Activated T-cell treated with anti-CD3 and anti-CD28 coated beads for 48 hours (primary cell): ENCODE results near the gene CFAP157.
A peak's percentile ranks its signal among the peaks of the same experiment; 100 is the strongest.

Experiments used
- DNase-seq: peaks from one replicate; pipeline ENCODE4 v3.0.0-alpha.2; 2020; ENCODE audit warnings: low read depth

Gene CFAP157

GRCh38 chr9:127715470-127716337, 8.9 kb downstream of the CFAP157 start, which contains the start of the genes PTRH1 and TTC16:
Gene PTRH1, minus strand, starts transcription at chr9:127715663. Its CDS starts 24 bp downstream, at chr9:127715639.
Gene TTC16, plus strand, starts transcription at chr9:127716079. Its CDS starts 67 bp downstream, at chr9:127716146.
- DNase-seq, result peak; percentile 95

GRCh38 chr9:127716412-127716811, 9.6 kb downstream of the CFAP157 start:
- DNase-seq, result no peak

GRCh38 chr9:127717766-127718165, 11.0 kb downstream of the CFAP157 start:
- no peak for DNase-seq

DNA sequence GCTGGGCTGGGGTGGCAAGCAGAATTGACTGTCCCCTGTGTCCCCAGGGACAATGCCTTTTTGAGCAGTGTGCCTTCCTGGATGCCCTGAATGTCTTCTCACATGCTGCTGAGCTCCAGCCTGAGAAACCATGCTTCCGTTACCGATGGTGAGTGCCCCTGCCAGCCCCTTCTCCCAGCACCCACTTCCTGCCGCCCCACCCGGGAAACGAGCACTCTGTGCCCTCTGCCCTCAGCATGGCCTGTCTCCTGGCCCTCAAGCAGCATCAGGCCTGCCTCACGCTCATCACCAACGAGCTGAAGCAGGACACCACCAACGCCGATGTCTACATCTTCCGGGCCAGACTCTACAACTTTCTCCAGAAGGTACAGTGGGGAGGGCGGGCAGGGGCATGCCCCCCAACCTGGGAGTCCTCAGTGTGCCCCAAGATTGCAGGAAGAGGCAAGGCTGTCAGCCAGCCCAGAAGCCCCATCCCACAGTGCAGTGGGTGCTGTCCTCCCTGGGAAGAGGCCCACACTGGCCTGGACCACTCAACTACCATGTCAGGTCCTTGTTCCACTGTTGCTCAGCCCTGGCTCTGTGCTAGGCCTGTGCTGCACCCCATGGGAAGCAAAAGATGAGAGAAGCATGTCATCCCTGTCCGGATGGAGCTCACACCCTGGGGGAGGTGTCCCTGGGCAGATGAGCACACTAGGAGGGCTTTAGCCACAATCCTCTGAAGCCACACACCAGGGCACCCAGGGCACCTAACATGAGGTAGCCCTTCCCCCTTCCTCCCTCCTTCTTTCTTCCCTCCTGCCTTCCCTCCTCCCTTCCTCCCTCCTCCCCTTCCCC, 13.5 kb downstream of the CFAP157 start:
- no peak for DNase-seq

GRCh38 chr9:127720865-127721227, 14.1 kb downstream of the CFAP157 start:
- DNase-seq, result no peak

DNA sequence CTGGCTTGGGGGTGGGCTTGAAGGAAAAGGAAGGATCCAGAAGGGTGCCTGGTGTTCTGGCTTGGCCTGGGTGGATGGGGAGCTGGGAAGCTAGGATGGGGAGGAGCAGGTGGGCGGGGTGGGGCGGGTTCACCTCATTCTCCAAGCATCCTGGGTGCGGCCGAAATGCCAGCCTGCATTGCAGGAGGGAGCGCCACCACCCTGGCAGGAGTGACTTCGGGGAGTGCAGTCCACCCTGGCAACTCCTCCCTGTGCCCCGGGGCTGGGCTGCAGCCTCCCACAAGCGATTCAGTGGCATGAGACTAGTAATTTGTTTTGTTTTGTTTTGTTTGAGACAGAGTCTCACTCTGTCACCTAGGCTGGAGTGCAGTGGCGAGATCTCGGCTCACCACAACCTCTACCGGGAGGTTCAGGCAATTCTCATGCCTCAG, 14.6 kb downstream of the CFAP157 start:
- no peak for DNase-seq

GRCh38 chr9:127722055-127722745, 15.4 kb downstream of the CFAP157 start:
- no peak for DNase-seq

DNA sequence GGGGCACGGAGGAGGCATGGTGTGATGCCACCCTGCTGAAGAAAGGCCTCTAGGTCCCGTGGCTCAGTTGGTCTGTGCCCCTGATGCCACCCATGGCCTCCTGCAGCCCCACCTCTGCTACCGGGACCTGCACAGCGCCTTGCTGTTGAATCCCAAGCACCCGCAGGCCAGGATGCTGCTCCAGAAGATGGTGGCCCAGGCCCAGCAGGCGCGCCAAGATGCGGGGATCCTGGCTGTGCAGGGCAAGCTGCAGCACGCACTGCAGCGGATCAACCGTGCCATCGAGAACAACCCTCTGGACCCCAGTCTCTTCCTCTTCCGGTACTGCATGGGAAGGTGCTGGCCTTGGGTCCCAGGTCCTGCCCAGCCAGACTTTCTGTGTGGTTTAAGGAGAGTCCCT, 16.2 kb downstream of the CFAP157 start:
- DNase-seq, result no peak

- no peak for DNase-seq
Observed at GRCh38 chr9:127723444-127723843, 16.7 kb downstream of the CFAP157 start.

DNA sequence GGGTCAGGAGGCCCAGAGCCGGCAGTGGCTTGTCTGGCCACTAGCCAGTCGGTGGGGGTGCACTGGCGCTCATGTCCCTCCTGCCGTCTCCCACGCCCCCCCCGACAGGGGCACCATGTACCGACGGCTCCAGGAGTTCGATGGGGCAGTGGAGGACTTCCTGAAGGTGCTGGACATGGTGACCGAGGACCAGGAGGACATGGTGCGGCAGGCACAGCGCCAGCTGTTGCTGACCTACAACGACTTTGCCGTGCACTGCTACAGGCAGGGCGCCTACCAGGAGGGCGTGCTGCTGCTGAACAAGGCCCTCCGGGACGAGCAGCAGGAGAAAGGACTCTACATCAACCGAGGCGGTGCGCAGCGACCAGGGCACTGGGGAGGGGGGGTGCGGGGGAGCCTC, 17.2 kb downstream of the CFAP157 start:
- no peak for DNase-seq

GRCh38 chr9:127726871-127727270, 20.1 kb downstream of the CFAP157 start:
- DNase-seq, result no peak

- DNase-seq, result no peak
Observed at GRCh38 chr9:127728808-127729207, 22.0 kb downstream of the CFAP157 start.

DNA sequence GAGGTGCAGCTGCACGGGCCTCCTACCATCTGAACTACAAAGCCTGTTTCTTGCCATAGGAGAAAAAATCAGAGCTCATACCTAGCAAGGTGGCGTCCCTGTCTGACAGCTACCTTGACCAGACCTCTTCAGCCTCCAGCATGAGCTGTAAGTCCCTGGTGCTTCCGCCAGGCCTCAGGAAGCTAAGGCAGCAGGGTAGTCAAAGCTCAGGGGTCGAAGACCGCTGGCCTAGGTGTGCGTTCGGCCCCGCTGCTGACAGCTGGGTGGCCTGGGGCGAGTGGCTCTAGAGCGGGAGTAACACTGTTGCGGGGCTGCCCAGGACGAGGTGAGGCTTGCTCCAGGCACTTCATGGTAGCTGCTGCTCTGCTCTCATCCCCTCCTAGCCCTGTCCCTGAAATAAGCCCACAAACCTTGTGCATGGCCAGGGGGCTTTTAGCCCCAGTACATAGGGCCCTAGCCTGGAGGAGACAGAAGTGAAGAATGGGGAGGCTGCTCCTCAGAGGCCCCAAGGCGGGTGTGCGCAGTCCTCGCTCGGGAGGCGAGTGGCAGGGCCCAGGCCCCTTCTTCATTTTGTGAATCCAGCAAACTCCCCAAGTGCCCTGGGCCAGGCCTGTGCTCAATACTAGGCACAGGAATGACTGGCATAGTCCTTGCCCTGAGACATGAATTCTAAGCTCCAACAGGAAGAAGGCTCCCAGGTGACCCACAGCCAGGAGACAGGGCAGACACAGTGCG, 22.9 kb downstream of the CFAP157 start:
- no peak for DNase-seq

DNA sequence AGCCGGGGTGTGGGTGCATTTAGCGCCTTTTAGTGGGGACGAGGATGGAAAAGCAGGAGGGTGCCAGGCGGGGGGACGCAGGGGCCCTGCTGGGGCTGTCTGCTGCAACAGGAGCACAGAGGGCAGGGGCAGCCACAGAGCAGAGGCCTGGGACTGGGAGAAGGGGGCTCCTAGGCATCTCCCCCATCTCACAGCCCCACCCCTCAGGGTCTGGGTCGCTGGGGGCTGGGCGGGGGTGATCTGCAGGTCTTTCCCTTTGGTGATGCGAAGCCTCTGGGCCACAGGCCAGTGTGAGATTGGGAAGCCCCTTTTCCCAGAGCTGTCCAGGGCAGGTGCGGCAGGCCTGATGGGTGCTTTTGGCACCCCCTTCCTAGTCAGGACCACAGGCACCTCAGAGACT, 23.5 kb downstream of the CFAP157 start:
- DNase-seq, result no peak

GRCh38 chr9:127730799-127731410, 24.1 kb downstream of the CFAP157 start:
- no peak for DNase-seq

- no peak for DNase-seq
Observed at GRCh38 chr9:127731938-127732337, 25.1 kb downstream of the CFAP157 start.

- no peak for DNase-seq
Observed at GRCh38 chr9:127732444-127732843, 25.7 kb downstream of the CFAP157 start.

DNA sequence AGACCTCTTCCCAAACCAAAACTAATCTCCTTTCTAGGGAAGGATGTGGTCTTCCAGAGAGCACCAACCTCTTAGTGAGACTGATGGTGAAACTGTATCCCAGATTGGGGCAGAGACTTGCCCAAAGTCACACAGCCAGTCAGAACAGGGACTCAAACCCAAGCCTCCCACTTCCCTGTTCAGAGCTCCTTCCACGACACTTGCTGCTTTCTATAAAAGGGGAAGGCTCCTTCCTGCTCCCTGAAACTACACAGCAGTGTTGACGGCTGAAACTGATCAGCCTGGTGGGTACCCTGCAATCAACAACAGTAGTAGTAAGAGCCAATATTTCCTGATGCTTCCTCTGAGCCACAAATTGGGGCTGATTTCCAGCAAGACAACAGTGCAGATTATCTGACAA, 26.8 kb downstream of the CFAP157 start:
- DNase-seq, result no peak

DNA sequence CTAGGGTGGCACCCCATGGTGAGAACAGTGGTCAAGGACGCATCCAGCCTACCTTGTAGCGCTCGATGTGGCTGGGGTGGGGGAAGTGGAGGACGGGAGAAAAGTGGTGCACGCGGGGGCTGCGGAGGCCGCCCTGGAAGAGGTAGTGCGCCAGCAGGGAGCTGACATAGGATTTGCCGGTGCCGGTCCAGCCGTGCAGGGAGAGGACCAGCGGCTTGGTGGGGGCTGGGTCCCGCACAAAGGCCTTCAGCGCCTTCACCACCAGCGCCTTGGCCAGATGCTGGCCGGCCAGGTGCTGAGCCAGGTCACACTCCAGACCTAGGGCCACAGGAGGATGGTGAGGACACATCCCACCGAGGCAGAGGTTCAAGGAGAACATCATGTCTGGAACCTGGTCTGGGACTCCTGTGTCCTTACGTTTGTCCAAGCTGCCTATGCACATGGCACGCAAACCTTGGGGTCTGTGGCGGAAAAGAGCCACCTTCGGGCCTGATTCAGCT, 27.5 kb downstream of the CFAP157 start:
- DNase-seq, result no peak

GRCh38 chr9:127734747-127735529, 28.1 kb downstream of the CFAP157 start, which contains the start of gene TOR2A:
Gene TOR2A, minus strand, starts transcription at chr9:127735294. Its CDS starts 24 bp downstream, at chr9:127735270.
- DNase-seq, result peak; percentile 98
